ENCODE results near the gene FGF22. TPM values are rescaled to one million over a fixed set of nuclear protein-coding genes. Genes with fewer than 3 reads are reported as not detected.
"Not testable (repeated sequence)": the region's sequence is repeated elsewhere in the genome, so short reads cannot be mapped to it uniquely, and the experiment has no call there.

Gene FGF22
- polyA plus RNA-seq, 3 donors, result not detected

DNA sequence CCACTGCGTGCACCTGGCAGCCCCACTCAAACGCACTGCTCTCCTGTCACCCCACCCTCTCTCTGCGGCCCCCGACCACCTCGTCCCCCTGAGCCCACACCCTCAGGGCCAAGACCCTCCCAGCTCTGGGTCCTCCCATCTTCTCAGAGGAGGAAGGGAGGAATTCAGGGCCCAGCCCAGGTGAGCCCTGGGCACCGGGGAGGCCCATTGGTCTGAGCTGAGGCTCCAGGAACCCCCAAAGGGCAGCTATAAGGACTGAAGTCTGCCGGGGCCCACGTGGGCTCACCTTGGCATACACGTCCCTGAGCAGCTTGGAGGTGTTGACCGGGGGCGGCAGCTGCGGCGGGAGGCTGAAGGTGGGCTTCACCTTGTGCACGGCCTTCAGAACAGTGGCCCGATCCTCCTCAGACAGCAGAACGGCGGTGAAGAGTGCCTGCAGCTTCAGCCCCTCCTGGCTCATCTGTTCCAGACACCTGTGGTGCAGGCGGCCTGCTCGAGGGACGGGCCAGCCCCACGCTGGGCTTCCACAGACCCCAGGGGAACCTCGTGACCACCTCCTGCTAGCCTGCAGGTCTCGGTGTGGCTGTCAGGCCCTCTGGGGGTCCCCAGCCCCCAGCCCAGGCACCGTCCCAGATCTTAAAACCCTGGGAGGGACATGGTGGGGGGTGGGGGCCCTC is 15.1 kb upstream of the FGF22 start:
- Histone ChIP-seq H3K79me2 (ENCODE audit: insufficient read depth, low read length) (no peaks in the 10 kb centered on the region), H3K9ac (ENCODE audit: insufficient read depth, low read length, poor library complexity, severe bottlenecking) (no peak overlapping the region), H3K9me3 (replicated peaks in 1 of 2; ENCODE audit: control insufficient read depth in 1 of 2, insufficient read depth in 1 of 2, low read length in 2 of 2) (no peaks in the 10 kb centered on the region), H3K4me3 (replicated peaks in 1 of 3; ENCODE audit: low read depth in 2 of 3, low read length in 3 of 3) (no peak overlapping the region), H2AFZ (ENCODE audit: insufficient read depth, low read depth, low read length, poor library complexity, severe bottlenecking) (no peak overlapping the region), H3K27ac (ENCODE audit: low read depth in 1 of 2, low read length in 2 of 2) (no peak overlapping the region), H3K36me3 (replicated peaks in 1 of 2; ENCODE audit: control insufficient read depth in 1 of 2, insufficient read depth in 2 of 2, low read length in 2 of 2) (peaks cover 42 to 70% of the 10 kb centered on the region in 2 donors), H3K4me1 (ENCODE audit: control insufficient read depth in 1 of 2, insufficient read depth in 2 of 2, low read length in 2 of 2) (no peaks in the 10 kb centered on the region), H4K20me1 (ENCODE audit: insufficient read depth, low read length) (peaks cover 3% of the 10 kb centered on the region), H3K4me2 (replicated peaks; ENCODE audit: extremely low read depth, low read length, poor library complexity, severe bottlenecking) (no peak overlapping the region), H3K27me3 (ENCODE audit: control insufficient read depth in 2 of 2, insufficient read depth in 2 of 2, low read length in 2 of 2) (no peaks in the 10 kb centered on the region)
- WGBS (ENCODE audit: insufficient coverage), result 94% methylated on average over 18 of the region's 24 CpGs
- Mint-ChIP-seq H3K27ac (no peak overlapping the region), H3K36me3 (peaks cover 39 to 68% of the 10 kb centered on the region in 2 donors), H3K4me3 (no peak overlapping the region), H3K27me3 (ENCODE audit: low read depth in 3 of 3) (no peaks in the 10 kb centered on the region), H3K9me3 (peaks cover 0 to 14% (median 0%) of the 10 kb centered on the region in 7 donors), H3K4me1 (no peaks in the 10 kb centered on the region)
- intact Hi-C loops (cut with micrococcal nuclease), result no loop called here
- TF ChIP-seq, protein P1, sequence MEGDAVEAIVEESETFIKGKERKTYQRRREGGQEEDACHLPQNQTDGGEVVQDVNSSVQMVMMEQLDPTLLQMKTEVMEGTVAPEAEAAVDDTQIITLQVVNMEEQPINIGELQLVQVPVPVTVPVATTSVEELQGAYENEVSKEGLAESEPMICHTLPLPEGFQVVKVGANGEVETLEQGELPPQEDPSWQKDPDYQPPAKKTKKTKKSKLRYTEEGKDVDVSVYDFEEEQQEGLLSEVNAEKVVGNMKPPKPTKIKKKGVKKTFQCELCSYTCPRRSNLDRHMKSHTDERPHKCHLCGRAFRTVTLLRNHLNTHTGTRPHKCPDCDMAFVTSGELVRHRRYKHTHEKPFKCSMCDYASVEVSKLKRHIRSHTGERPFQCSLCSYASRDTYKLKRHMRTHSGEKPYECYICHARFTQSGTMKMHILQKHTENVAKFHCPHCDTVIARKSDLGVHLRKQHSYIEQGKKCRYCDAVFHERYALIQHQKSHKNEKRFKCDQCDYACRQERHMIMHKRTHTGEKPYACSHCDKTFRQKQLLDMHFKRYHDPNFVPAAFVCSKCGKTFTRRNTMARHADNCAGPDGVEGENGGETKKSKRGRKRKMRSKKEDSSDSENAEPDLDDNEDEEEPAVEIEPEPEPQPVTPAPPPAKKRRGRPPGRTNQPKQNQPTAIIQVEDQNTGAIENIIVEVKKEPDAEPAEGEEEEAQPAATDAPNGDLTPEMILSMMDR (IDR thresholded peaks at IDR 0.05), result no peak
- DNase-seq, result no peak

DNA sequence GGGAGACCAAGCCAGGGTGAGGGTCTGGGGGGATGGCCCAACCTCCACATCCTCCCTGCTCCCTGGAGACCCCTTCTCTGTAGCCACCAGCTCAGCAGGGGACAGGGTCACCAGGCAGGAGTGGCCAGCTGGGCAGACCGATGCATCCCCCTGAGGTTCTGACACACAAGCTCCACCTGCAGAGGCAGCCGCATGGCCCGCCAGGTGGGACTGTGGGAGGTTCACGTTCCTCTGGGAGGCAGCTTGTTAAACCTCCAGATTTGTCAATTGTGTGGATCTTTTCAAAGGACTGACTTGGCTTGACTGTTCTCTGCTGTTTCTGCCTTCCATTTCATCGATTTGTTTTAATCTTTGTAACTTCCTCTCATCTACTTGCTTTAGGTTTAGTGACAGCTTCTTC is 14.4 kb upstream of the FGF22 start:
- H3K4me3 Mint-ChIP-seq, result no peak overlapping the region
- Histone ChIP-seq H3K27me3 (ENCODE audit: control insufficient read depth in 2 of 2, insufficient read depth in 2 of 2, low read length in 2 of 2) (no peaks in the 10 kb centered on the region), H2AFZ (ENCODE audit: insufficient read depth, low read depth, low read length, poor library complexity, severe bottlenecking) (no peak overlapping the region), H3K9ac (ENCODE audit: insufficient read depth, low read length, poor library complexity, severe bottlenecking) (no peak overlapping the region), H3K27ac (ENCODE audit: low read depth in 1 of 2, low read length in 2 of 2) (no peak overlapping the region), H3K9me3 (replicated peaks in 1 of 2; ENCODE audit: control insufficient read depth in 1 of 2, insufficient read depth in 1 of 2, low read length in 2 of 2) (no peaks in the 10 kb centered on the region), H3K4me1 (ENCODE audit: control insufficient read depth in 1 of 2, insufficient read depth in 2 of 2, low read length in 2 of 2) (no peaks in the 10 kb centered on the region), H3K36me3 (replicated peaks in 1 of 2; ENCODE audit: control insufficient read depth in 1 of 2, insufficient read depth in 2 of 2, low read length in 2 of 2) (peaks cover 35 to 70% of the 10 kb centered on the region in 2 donors), H4K20me1 (ENCODE audit: insufficient read depth, low read length) (peaks cover 3% of the 10 kb centered on the region), H3K4me2 (replicated peaks; ENCODE audit: extremely low read depth, low read length, poor library complexity, severe bottlenecking) (no peak overlapping the region), H3K4me3 (replicated peaks in 1 of 3; ENCODE audit: low read depth in 2 of 3, low read length in 3 of 3) (no peak overlapping the region), H3K79me2 (ENCODE audit: insufficient read depth, low read length) (no peaks in the 10 kb centered on the region)
- peaks cover 39 to 69% of the 10 kb centered on the region in 2 donors for H3K36me3 Mint-ChIP-seq
- H3K9me3 Mint-ChIP-seq, result peaks cover 0 to 8% (median 0%) of the 10 kb centered on the region in 7 donors
- no peak for DNase-seq
- WGBS (ENCODE audit: insufficient coverage), result 100% methylated on average over 2 of the region's 5 CpGs
- intact Hi-C loops (cut with micrococcal nuclease), result no loop called here
- H3K4me1 Mint-ChIP-seq, result no peaks in the 10 kb centered on the region
- TF ChIP-seq, protein P1 (IDR thresholded peaks at IDR 0.05), result no peak
- H3K27me3 Mint-ChIP-seq (ENCODE audit: low read depth in 3 of 3), result no peaks in the 10 kb centered on the region
- no peak overlapping the region for H3K27ac Mint-ChIP-seq

DNA sequence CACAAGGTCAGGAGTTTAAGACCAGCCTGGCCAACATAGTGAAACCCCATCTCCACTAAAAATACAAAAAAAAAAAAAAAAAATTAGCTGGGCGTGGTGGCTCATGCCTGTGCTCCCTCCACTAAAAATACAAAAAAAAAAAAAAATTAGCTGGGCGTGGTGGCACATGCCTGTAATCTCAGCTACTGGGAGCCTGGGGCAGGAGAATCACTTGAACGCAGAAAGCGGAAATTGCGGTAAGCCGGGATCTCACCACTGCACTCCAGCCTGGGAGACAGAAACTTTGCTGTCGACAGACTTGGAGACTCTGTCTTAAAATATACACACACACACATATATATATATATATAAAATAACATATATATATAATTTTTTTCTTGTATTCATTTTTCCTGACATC is 13.1 kb upstream of the FGF22 start:
- intact Hi-C loops (cut with micrococcal nuclease); H3K79me2 ChIP-seq (ENCODE audit: insufficient read depth, low read length); H3K4me3 Mint-ChIP-seq; H3K27ac ChIP-seq (ENCODE audit: low read depth in 1 of 2, low read length in 2 of 2); H3K4me3 ChIP-seq (replicated peaks in 1 of 3; ENCODE audit: low read depth in 2 of 3, low read length in 3 of 3); H3K27me3 Mint-ChIP-seq (ENCODE audit: low read depth in 3 of 3); H3K9ac ChIP-seq (ENCODE audit: insufficient read depth, low read length, poor library complexity, severe bottlenecking); H3K27me3 ChIP-seq (ENCODE audit: control insufficient read depth in 2 of 2, insufficient read depth in 2 of 2, low read length in 2 of 2); H3K9me3 ChIP-seq (replicated peaks in 1 of 2; ENCODE audit: control insufficient read depth in 1 of 2, insufficient read depth in 1 of 2, low read length in 2 of 2); H3K4me2 ChIP-seq (replicated peaks; ENCODE audit: extremely low read depth, low read length, poor library complexity, severe bottlenecking); DNase-seq; H3K27ac Mint-ChIP-seq; H3K9me3 Mint-ChIP-seq; H4K20me1 ChIP-seq (ENCODE audit: insufficient read depth, low read length); H3K4me1 Mint-ChIP-seq; H3K4me1 ChIP-seq (ENCODE audit: control insufficient read depth in 1 of 2, insufficient read depth in 2 of 2, low read length in 2 of 2); H2AFZ ChIP-seq (ENCODE audit: insufficient read depth, low read depth, low read length, poor library complexity, severe bottlenecking): not testable (repeated sequence)
- H3K36me3 ChIP-seq (replicated peaks in 1 of 2; ENCODE audit: control insufficient read depth in 1 of 2, insufficient read depth in 2 of 2, low read length in 2 of 2), result peaks cover 30 to 75% of the 10 kb centered on the region in 2 donors
- WGBS (ENCODE audit: insufficient coverage), result 96% methylated on average over 4 of the region's 7 CpGs
- peaks cover 41 to 76% of the 10 kb centered on the region in 2 donors for H3K36me3 Mint-ChIP-seq

All from CD14-positive monocyte (primary cell).